ENCODE data around the gene STK32B.

Gene STK32B

DNA sequence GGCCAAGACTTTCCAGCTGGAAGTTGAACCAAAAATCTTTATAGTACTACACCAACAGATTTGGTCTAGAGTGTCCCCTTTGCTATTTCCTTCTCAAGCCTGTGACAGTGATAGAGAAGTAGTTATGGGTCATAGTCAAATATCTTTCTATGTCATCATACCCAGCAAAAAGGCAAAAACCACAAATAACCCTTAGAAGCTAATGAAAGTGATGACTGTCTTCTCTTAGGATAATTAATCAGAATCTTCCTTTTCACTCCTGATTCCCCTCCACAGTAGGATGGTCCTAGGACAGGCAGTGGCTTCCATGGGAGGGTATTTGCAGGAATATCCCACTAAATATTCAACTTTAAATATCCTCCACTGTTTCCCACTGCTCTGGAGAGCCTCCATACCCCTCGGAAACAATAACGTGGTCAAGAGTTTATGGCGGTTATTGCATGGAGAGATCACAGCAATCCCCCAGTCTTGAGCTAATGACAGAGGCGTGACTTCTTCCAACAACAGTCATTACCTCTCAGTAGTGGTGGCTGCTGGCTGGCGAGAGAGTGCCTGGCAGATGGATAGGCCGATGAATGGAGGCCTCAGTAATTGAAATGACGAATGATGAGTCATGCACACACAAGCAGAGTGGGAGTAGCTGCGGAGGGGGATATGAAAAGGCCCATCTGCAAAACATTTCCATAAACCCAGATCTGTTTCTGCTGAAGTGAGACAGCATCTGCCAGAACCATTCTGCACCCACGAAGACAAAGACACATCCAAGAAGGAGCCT, 154.9 kb downstream of the STK32B start:
- DNase-seq (ENCODE audit: low read depth) = peak; percentile 55
- H3K4me3 ChIP-seq (replicated peaks; ENCODE audit: low read depth, low read length) = no peak overlapping the region

GRCh38 chr4:5209862-5210261, 158.6 kb downstream of the STK32B start:
- no peak overlapping the region for H3K4me3 ChIP-seq (replicated peaks; ENCODE audit: low read depth, low read length)
- TF ChIP-seq CTCF (IDR thresholded peaks at IDR 0.05; ENCODE audit: low read length, missing control alignments) = no peak
- no peak for DNase-seq (ENCODE audit: low read depth)

More for the DNA sequence above, 154.9 kb downstream of the STK32B start:
- no peak for TF ChIP-seq CTCF (IDR thresholded peaks at IDR 0.05; ENCODE audit: low read length, missing control alignments)

DNA sequence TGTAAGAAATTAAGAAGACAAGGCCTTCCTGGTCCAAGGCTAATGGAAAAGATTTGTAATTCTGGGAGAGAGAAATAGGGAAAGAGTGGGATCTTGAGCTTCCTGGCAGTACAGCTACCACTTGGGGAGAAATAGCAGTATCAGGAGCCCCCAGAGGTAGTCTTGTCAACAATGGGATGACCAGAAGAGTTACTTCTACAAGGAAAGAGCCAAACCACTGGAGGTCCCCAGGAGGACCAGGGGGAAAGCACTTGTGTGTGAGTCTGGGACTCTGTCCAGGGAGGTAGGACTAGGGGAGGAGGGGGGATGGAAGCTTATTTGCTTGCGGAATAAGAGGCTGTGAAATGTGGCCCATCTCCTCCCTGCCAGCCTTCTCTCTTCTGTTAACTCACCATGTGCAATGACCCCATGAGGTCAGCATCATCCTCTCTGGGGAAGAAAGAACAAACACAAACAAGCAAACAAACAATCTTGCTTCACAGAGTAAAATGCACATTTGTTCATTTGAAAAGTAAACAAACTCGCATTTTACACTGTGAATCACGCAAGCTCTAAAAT, 160.1 kb downstream of the STK32B start:
- H3K4me3 ChIP-seq (replicated peaks; ENCODE audit: low read depth, low read length) = no peak overlapping the region
- no peak for TF ChIP-seq CTCF (IDR thresholded peaks at IDR 0.05; ENCODE audit: low read length, missing control alignments)
- DNase-seq (ENCODE audit: low read depth) = no peak

- TF ChIP-seq CTCF (IDR thresholded peaks at IDR 0.05; ENCODE audit: low read length, missing control alignments) = no peak
- DNase-seq (ENCODE audit: low read depth) = no peak
- no peak overlapping the region for H3K4me3 ChIP-seq (replicated peaks; ENCODE audit: low read depth, low read length)
These were observed 161.2 kb downstream of the STK32B start for GRCh38 chr4:5212255-5213013.

- no peak overlapping the region for H3K4me3 ChIP-seq (replicated peaks; ENCODE audit: low read depth, low read length)
- no peak for DNase-seq (ENCODE audit: low read depth)
- TF ChIP-seq CTCF (IDR thresholded peaks at IDR 0.05; ENCODE audit: low read length, missing control alignments) = no peak
These were observed 161.9 kb downstream of the STK32B start for GRCh38 chr4:5213087-5213595.

DNA sequence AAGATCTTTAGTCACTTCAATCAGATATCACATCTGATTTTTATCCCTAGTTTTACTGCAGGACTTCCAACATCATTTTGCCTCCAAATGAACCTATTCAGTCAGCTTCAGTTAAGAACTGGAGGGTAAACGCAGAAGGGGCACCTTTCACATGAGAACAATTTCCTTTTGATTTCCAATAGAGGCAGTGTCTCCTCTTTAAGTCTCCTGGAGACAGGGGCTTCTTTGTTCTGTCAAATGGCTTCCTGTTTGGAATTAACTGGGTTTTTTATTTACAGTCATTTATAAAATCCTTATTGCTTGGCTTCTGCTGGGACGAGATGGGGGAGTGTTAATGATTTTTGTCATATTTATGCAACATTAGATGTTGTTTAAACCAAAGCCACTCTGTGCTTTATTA, 164.0 kb downstream of the STK32B start:
- DNase-seq (ENCODE audit: low read depth) = no peak
- no peak overlapping the region for H3K4me3 ChIP-seq (replicated peaks; ENCODE audit: low read depth, low read length)
- no peak for TF ChIP-seq CTCF (IDR thresholded peaks at IDR 0.05; ENCODE audit: low read length, missing control alignments)
